Measurements from ENCODE around the gene CLN6.

DNA sequence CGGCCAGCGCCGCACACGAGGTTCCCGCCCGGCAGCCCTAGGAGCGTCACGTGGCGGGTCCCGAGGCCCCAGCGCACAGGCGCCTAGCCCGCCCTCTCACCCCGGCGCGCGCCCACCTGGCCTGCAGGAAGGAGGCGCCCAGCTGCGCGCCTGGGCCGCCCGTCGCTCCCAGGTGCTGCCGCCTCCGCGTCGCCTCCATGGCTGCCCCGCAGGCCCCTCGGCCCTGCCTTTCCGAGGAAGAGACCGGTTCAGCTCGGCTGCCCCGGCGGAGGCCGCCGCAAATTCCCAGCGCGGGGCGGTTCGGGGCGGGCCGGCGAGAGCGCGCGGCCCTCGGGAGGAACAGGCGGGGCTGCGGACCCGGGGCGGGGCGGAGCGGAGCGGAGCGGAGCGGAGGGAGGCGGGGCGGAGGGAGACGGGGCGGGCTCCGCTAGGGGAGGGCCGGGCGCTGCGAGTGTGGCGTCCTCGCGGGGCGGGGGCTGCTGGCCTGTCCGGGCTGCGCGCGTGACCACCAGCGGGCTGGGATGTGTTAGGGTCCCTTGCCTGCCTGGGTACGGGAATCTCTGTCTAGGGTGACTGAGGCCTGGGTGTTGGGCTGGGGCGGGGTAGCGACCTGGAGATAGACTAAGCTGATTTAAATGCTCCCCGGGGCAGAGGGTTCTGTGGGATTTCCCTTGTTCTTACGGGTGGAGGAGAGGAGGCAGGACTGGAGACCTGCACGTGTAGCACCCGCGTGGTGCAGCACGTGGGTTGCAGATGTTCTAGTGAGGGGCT is at the start of gene CLN6:
- TF ChIP-seq CTCF (IDR thresholded peaks at IDR 0.05; ENCODE audit: low read depth, low read length) (no peak), EZH2phosphoT487 (IDR thresholded peaks at IDR 0.05; ENCODE audit: low read depth) (no peak)
